Rectal smooth muscle tissue (tissue), 1 donor: Measurements from ENCODE around the gene ENC1.

ENCODE experiments used
- H3K27ac ChIP-seq: one replicate; pipeline ENCODE4 v1.7.0; 2013; ENCODE audit warnings: low read depth, low read length, inconsistent platforms
- H3K27me3 ChIP-seq: one replicate; pipeline ENCODE4 v1.7.0; 2013; ENCODE audit warnings: low read length; ENCODE audit not compliant: control insufficient read depth, insufficient read depth
- H3K36me3 ChIP-seq: one replicate; pipeline ENCODE4 v1.7.0; 2013; ENCODE audit warnings: low read length; ENCODE audit not compliant: control insufficient read depth, insufficient read depth
- H3K4me1 ChIP-seq: one replicate; pipeline ENCODE4 v1.7.0; 2013; ENCODE audit warnings: low read length; ENCODE audit not compliant: control insufficient read depth, insufficient read depth
- H3K4me3 ChIP-seq: one replicate; pipeline ENCODE4 v1.7.0; 2013; ENCODE audit warnings: low read length
- H3K9ac ChIP-seq: one replicate; pipeline ENCODE4 v1.7.0; 2013; ENCODE audit warnings: low read length

The ENC1 gene

DNA sequence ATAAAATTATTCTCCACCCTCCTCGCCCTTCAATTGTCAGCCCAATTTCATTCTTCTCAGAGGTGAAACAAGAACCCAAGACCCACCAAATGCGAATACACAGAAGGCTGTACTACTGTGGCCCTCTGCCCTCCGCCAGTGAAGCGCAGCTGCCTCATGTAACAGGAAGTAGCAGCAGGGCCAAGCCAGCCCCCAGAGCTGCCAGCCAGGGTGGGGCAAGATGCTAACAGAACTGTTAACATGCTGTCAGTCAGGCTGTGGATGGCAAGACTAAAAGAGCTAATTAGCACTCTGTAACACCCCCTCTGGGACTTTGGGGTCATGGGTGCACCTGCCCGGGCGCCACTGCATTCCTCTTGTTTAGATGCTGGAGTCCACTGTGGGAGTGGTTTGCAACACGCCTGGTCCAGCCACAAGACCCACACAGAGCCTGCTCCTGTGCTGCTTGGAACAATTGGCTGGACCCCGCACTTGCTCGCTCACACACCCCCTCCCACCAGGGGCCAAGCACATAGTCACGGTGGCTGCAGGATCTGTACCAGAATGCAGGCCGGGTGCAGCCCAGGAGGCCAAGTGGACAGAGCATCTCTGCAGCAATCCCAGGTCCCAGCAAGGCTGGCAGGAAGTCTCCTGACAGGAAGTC is 30.0 kb upstream of the ENC1 start:
- no peak overlapping the region for H3K27ac ChIP-seq
- H3K27me3 ChIP-seq: no peaks in the 10 kb centered on the region
- H3K4me1 ChIP-seq: peaks cover 4% of the 10 kb centered on the region
- H3K36me3 ChIP-seq: no peaks in the 10 kb centered on the region
- no peak overlapping the region for H3K9ac ChIP-seq
- H3K4me3 ChIP-seq: no peak overlapping the region

DNA sequence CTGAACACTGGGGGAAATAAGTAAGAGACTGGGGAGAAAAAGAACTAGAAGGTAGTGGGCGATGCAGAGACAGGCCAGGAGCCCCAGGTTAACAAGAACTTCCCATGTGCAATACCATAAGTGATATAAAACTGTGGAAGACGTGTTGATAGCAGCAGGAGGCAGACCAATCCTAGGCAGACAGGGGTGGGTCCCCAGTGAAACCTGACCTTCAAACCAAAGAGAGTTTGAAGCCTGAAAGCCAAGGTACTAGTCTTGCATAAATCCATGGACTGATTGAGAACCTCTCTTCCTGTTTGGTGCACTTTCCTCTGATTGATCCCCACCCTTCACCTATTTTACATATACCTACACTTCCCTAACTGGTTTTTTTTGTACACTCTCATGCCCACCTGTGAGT is 29.3 kb upstream of the ENC1 start:
- Histone ChIP-seq H3K27me3 (no peaks in the 10 kb centered on the region), H3K9ac (no peak overlapping the region), H3K4me3 (no peak overlapping the region), H3K27ac (no peak overlapping the region), H3K4me1 (peaks cover 4% of the 10 kb centered on the region), H3K36me3 (no peaks in the 10 kb centered on the region)

DNA sequence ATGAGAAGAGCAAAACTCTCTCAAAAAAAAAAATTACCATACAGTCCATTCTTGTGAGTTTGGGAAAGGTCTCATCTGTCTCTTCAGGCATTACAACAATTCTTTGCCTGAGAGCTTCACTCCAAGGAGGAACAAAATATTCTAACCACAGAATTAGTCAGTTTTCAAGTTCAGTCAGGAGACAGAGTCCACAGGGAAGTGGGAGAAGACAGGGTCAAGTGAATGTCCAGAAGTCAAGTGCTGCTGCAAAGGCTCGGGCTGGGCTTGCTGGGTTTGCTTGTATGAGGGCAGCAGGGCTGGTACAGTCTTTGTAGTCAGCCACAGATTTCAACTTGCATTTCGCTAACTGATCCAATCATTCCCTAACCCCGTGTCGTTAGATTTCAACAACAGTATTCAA is 26.9 kb upstream of the ENC1 start:
- Histone ChIP-seq H3K36me3 (no peaks in the 10 kb centered on the region), H3K9ac (no peak overlapping the region), H3K4me1 (no peaks in the 10 kb centered on the region), H3K4me3 (no peak overlapping the region), H3K27ac (no peak overlapping the region), H3K27me3 (no peaks in the 10 kb centered on the region)

DNA sequence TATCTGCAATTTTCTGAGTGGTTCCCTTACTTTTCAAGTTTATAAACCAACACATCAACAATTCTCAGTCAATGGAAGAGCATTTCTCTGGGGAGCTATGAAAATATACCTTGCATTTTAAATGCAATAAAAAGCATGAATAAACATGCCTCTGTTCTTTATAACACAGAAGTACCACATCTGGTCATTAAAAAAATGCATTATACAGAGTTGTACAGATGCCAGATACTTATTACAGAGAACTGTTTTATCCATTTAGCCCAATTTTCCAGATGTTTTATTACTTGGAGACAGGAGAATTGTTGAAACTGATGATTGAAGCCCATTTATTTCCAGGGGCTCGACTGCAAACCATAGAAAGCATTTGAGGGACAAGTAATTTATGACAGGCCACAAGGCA is 25.3 kb upstream of the ENC1 start:
- no peaks in the 10 kb centered on the region for H3K36me3 ChIP-seq
- H3K27me3 ChIP-seq: no peaks in the 10 kb centered on the region
- no peak overlapping the region for H3K27ac ChIP-seq
- H3K9ac ChIP-seq: no peak overlapping the region
- H3K4me3 ChIP-seq: no peak overlapping the region
- no peaks in the 10 kb centered on the region for H3K4me1 ChIP-seq

DNA sequence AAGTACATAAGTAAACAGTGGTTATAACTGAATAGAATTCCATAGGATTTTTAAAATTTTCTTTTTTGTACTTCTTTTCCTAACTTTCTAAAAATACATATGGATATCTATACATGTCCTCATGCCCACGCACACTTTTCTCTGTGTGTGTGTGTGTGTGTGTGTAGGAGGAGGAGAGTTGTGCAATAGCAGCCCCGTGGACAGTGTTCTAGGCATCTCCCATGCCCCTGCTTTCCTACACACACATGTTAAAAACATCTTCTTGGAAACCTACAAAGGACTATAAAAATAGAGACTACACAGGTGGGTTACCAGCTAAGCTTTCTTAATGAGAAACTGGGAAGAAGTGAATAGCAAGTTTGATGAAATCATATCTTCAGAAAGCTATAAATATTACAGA is 24.7 kb upstream of the ENC1 start:
- H3K4me1 ChIP-seq: no peaks in the 10 kb centered on the region
- no peak overlapping the region for H3K27ac ChIP-seq
- H3K36me3 ChIP-seq: no peaks in the 10 kb centered on the region
- no peak overlapping the region for H3K4me3 ChIP-seq
- H3K27me3 ChIP-seq: no peaks in the 10 kb centered on the region
- H3K9ac ChIP-seq: no peak overlapping the region

DNA sequence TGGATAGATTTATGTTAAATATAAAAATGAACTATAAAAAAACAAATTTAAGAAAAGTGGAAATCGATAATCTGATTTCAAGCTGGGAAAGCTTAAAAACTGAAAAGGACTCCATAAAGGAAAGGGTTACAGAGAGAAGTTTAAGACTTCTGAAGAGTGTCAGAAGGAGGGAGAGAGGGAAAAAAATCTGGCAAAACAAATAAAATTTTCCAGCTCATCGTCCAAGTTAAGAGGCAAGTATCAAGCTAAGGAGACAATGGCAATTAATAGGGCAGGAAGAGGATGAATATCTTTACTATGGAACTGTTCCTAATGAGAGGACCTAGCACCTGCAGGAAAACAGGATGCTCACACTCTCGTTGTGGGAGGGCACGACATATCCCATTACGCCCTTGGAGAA is 24.0 kb upstream of the ENC1 start:
- no peak overlapping the region for H3K9ac ChIP-seq
- no peak overlapping the region for H3K27ac ChIP-seq
- no peaks in the 10 kb centered on the region for H3K4me1 ChIP-seq
- no peaks in the 10 kb centered on the region for H3K27me3 ChIP-seq
- no peak overlapping the region for H3K4me3 ChIP-seq
- no peaks in the 10 kb centered on the region for H3K36me3 ChIP-seq

DNA sequence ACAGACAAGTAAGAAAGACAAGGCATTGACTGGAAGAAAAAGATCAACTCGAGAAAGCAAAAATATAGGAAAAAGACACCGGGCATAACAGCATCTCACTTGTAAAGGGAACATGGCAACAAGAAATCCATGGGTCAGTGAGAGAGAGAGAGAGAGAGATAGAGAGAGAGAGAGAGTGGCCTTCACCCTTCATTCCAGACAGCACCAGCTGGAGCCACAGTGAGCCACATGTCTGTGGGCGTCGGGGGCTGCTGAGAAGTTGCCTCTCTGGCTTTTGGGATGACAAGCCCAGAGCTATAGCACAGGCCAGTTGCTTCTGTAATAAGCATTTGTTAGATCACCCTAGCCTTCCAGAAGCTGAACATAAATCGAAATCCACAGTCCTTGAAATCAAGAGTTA is 20.3 kb upstream of the ENC1 start:
- Histone ChIP-seq H3K4me3 (no peak overlapping the region), H3K4me1 (no peaks in the 10 kb centered on the region), H3K27me3 (no peaks in the 10 kb centered on the region), H3K36me3 (no peaks in the 10 kb centered on the region), H3K9ac (no peak overlapping the region), H3K27ac (no peak overlapping the region)

DNA sequence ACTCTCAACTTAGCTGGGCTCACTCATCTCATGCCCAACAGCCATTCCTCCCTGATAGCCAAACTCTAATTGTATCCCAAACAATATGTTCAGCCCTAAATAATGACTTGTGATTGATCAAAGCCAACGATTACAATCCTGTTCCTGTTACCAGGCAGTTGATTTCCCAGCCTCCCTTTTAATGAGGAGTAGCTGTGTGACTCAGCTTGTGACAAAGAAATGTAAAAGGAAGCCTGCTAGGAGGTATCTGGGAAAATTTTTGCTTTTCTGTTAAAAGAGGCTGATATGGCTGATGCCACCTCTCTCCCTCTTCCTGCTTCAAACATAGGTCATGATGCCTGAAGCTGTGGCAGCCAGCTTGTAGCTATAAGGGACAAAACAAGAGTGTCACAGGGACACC is 19.6 kb upstream of the ENC1 start:
- no peak overlapping the region for H3K4me3 ChIP-seq
- H3K9ac ChIP-seq: no peak overlapping the region
- H3K4me1 ChIP-seq: no peaks in the 10 kb centered on the region
- no peaks in the 10 kb centered on the region for H3K36me3 ChIP-seq
- H3K27ac ChIP-seq: no peak overlapping the region
- H3K27me3 ChIP-seq: no peaks in the 10 kb centered on the region

DNA sequence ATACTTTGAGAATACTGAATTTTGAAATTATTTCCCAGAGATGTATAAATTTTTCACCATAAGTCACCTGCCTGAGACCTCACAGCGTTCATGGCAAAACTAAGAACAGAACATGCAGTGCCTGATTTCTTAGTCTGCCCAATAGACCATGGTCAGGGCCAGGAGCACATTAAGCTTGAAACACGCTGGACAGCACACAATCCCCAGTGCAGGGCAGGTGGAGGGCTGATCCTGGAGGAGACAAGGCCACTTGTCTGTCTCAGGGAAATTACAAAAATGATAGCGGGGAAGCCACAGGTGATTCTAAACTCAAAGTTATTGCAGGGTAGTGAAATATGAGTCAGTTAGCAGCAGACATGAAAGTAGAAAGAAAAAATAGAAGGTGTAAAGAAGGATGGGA is 18.6 kb upstream of the ENC1 start:
- H3K4me1 ChIP-seq: no peaks in the 10 kb centered on the region
- H3K36me3 ChIP-seq: no peaks in the 10 kb centered on the region
- H3K27ac ChIP-seq: no peak overlapping the region
- H3K9ac ChIP-seq: no peak overlapping the region
- no peak overlapping the region for H3K4me3 ChIP-seq
- H3K27me3 ChIP-seq: no peaks in the 10 kb centered on the region

DNA sequence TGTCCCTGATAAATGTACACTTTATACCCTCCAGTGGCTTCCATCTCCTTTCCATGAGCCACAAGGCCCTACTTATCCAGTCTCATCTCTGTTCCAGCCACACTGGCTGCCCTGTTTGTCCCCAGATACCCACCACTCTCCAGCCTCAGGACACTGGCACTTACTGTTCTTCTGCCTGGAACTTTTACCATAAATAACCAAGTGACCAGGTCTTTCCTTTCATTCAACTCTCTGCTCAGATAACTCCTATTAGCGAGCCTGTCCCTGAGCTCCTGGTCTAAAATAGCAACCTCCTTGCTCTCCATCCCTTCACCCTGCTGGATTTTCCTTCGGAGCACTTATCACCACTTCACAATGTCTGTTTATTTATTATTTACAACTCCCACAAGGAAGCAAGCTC is 16.6 kb upstream of the ENC1 start:
- H3K4me3 ChIP-seq: no peak overlapping the region
- no peak overlapping the region for H3K27ac ChIP-seq
- no peaks in the 10 kb centered on the region for H3K27me3 ChIP-seq
- H3K36me3 ChIP-seq: no peaks in the 10 kb centered on the region
- H3K9ac ChIP-seq: no peak overlapping the region
- H3K4me1 ChIP-seq: no peaks in the 10 kb centered on the region

DNA sequence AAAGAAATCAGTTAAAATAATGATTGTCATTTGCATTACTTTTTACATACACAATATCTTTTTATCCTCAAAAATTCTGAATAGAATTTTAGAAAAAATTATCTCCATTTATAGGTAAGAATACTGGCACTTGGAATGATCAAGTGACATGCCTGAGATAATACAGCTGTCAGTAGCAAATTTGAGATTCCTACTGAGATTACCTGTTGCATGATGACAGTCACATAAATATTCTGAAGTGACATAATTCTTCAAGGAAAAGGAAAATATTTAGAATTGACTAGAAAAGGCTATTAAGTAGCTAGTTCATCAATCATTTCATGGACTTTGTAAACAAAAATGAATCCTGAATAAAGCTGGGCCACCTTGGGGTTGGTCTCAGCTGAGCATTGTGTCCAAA is 15.2 kb upstream of the ENC1 start:
- Histone ChIP-seq H3K36me3 (no peaks in the 10 kb centered on the region), H3K27me3 (no peaks in the 10 kb centered on the region), H3K27ac (no peak overlapping the region), H3K4me1 (no peaks in the 10 kb centered on the region), H3K9ac (no peak overlapping the region), H3K4me3 (no peak overlapping the region)

DNA sequence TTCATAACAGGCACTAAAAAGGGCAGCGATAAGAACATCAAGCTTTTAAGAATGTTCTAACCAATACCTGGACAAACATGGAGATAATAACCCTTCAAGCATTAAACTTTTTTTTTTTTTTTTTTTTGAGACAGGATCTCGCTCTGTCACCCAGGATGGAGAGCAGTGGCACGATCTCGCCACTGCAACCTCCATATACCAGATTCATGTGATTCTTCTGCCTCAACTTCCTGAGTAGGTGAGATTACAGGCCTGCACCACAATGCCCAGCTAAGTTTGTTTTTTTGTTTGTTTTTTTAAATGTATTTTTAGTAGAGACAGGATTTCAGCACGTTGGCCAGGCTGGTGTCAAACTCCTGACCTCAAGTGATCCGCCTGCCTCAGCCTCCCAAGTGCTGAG is 14.7 kb upstream of the ENC1 start:
- no peaks in the 10 kb centered on the region for H3K4me1 ChIP-seq
- H3K36me3 ChIP-seq: no peaks in the 10 kb centered on the region
- H3K4me3 ChIP-seq: no peak overlapping the region
- H3K9ac ChIP-seq: no peak overlapping the region
- no peaks in the 10 kb centered on the region for H3K27me3 ChIP-seq
- no peak overlapping the region for H3K27ac ChIP-seq

DNA sequence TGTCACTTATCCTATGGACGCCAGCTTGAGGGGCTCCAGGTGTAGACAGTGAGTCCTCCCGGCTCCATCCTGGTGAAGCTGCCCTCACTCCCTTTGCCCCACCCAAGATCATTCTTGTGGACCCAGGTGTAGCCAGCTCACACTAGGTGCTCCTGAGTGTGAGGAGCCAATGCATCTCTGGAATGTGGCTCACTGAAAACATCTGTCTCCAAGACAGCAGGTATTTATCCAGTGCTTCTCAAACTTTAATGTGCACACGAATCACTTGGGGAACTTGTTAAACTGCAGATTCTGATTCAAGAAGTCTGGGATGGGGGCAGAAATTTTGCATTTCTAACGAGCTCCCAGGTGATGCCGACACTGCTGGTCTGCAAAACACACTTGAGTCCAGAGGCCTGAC is 13.5 kb upstream of the ENC1 start:
- Histone ChIP-seq H3K36me3 (no peaks in the 10 kb centered on the region), H3K27ac (no peak overlapping the region), H3K4me1 (no peaks in the 10 kb centered on the region), H3K9ac (no peak overlapping the region), H3K4me3 (no peak overlapping the region), H3K27me3 (no peaks in the 10 kb centered on the region)
